H7 (cell line): ENCODE measurements around the gene DNAJB1. TPM values are rescaled to one million over a fixed set of nuclear protein-coding genes. Genes with fewer than 3 reads are reported as not detected.
"Not testable (repeated sequence)": the region's sequence is repeated elsewhere in the genome, so short reads cannot be mapped to it uniquely, and the experiment has no call there.

Experiments used
- DNase-seq: peaks from one replicate; pipeline ENCODE4 v3.0.0; 2012
- H3K27me3 ChIP-seq: 2 replicates; pipeline ENCODE4 v1.6.0; 2011; ENCODE audit warnings: mild to moderate bottlenecking, low read length; ENCODE audit not compliant: control insufficient read depth, insufficient read depth
- H3K36me3 ChIP-seq: replicated peaks from 2 replicates; pipeline ENCODE4 v1.5.1; 2011; ENCODE audit warnings: low read length; ENCODE audit not compliant: control insufficient read depth, insufficient read depth
- H3K4me3 ChIP-seq: 2 replicates; pipeline ENCODE4 v1.5.1; 2011; ENCODE audit warnings: low read depth, mild to moderate bottlenecking, control low read depth, low read length, moderate library complexity; ENCODE audit not compliant: insufficient read depth
- total RNA-seq: library from RNA; depleted of rRNA; stranded (reverse); fragments of >200 nt; shearing (Covaris generic); gene quantifications from 2 replicates; pipeline ENCODE4 v1.2.3, GENCODE V29; 2014

Gene DNAJB1
- total RNA-seq, 1 experiment from 2014 or later, result 46.9 TPM

DNA sequence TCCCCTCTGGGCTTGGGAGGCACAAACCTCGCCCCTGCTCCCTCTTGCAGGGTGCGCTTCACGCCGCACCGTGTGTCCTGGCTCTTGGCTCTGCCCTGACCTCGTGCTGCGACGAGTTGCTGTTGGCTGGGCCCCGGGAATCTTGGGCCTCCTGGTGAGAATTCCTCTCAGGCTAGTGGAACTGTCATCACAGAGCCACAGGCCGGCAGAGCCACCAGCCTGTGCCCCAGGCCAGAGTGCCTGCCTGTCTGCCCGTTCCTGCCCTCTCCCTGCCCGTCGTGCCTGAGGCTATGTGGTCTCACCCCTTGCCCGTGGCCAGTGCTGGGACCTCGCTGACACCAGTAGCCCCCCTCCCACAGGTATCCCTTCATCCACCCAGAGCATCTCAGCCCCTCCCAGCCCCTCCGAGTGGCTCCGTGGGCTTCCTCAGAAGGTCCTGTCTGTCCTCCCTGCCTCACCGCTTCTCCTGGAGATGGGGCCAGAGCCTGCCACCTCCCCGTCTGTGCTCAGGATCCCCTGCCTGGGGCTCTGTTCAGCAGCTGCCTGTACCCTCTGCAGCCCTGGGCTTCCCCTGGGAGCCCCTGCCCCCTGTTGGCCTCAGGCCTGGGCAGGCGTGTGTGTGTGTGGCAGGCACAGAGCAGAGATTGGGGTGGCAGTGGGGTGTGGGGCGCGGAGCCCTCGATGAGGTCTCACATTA is 40.3 kb upstream of the DNAJB1 start:
- Histone ChIP-seq H3K36me3 (no peaks in the 10 kb centered on the region; the same call in 1 of the 2 replicates), H3K27me3 (no peaks in the 10 kb centered on the region), H3K4me3 (no peak overlapping the region)
- peak; percentile 59 for DNase-seq

DNA sequence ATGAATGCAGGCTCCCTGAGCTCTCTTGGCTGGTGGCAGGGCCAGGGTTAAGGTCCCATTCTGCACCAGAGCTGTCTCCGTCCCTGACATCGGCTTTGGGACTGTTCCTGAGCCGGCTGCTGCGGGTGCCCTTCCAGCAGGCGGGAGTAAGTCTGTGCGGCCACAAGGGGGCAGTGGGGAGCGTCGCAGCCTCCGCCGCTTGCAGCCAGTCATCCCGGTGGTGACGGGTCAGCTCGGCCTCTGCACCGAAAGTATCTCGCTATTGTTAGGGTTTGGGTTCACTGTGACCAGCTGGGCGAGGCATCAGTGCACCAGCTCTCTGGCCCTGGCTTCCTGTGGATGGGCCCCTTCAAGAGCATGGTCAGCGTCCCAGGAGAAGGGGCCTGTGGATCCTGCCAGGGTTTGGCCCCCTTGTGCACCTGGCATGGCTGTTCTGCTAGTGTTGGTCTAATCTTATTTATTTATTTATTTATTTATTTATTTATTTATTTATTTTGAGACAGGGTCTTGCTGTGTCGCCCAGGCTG is 38.5 kb upstream of the DNAJB1 start:
- Histone ChIP-seq H3K36me3 (no peaks in the 10 kb centered on the region; the same call in 1 of the 2 replicates), H3K4me3 (no peak overlapping the region), H3K27me3 (no peaks in the 10 kb centered on the region)
- DNase-seq, result peak; percentile 95

GRCh38 chr19:14555918-14556661 is 37.9 kb upstream of the DNAJB1 start:
- no peak for DNase-seq
- Histone ChIP-seq H3K36me3 (no peaks in the 10 kb centered on the region; the same call in 1 of the 2 replicates), H3K4me3 (no peak overlapping the region), H3K27me3 (no peaks in the 10 kb centered on the region)

- H3K36me3 ChIP-seq, result no peaks in the 10 kb centered on the region; the same call in 1 of the 2 replicates
- H3K4me3 ChIP-seq, result no peak overlapping the region
- no peaks in the 10 kb centered on the region for H3K27me3 ChIP-seq
- peak; percentile 72 for DNase-seq
Measured at GRCh38 chr19:14554382-14554812, 36.2 kb upstream of the DNAJB1 start.

GRCh38 chr19:14553939-14554243 is 35.7 kb upstream of the DNAJB1 start:
- peak; percentile 38 for DNase-seq
- Histone ChIP-seq H3K4me3 (no peak overlapping the region), H3K36me3 (no peaks in the 10 kb centered on the region; the same call in 1 of the 2 replicates), H3K27me3 (no peaks in the 10 kb centered on the region)

GRCh38 chr19:14553042-14553938 is 35.1 kb upstream of the DNAJB1 start:
- Histone ChIP-seq H3K27me3 (no peaks in the 10 kb centered on the region), H3K36me3 (no peaks in the 10 kb centered on the region), H3K4me3 (no peak overlapping the region)
- peak; percentile 41 for DNase-seq

DNA sequence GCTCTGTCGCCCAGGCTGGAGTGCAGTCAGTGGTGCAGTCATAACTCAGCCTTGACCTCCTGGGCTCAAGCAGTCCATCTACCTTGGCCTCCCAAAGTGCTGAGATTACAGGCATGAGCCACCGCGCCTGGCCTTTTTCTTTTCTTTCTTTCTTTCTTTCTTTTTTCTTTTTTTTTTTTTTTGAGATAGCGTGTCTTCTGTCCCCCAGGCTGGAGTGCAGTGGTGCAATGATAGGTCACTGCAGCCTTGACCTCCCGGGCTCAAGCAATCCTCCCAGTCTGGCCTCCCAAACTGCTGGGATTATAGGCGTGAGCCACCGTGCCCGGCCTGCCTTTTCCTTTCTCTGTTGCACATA is 33.8 kb upstream of the DNAJB1 start:
- H3K27me3 ChIP-seq, H3K36me3 ChIP-seq, H3K4me3 ChIP-seq, DNase-seq: not testable (repeated sequence)

DNA sequence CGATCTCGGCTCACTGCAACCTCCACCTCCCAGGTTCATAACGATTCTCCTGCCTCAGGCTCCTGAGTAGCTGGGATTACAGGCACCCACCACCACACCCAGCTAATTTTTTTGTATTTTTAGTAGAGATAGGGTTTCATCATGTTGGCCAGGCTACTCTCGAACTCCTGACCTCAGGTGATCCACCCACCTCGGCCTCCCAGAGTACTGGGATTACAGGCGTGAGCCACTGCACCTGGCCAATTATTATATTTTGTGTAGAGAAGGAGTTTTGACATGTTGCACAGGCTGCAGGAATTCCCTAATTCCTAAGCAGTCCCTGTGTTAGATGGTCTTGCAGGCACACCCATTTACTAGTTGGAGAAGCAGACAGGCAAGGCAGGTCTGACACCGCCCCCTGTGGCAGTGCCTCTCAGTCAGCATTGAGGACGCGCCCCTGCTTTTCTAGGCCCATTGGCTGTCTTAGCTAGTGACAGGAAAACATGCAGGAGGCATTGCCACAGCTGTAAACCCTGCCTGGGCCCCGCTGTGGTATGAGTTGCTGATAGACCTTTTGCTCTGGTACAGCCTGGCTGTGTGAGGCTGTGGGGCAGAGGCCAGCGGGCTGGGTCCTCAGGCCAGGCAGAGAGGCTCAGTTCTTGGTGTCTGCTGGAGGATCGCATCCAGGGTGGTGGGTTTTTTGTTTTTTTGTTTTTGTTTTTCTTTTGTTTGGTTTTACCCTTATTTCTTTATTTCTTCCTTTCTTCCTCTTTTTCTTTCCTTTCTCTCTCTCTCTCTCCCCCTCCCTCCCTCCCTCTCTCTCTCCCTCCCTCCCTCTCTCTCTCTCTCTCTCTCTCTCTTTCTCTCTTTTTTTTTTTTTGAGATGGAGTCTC is 33.2 kb upstream of the DNAJB1 start:
- H3K27me3 ChIP-seq, H3K4me3 ChIP-seq, H3K36me3 ChIP-seq: not testable (repeated sequence)
- DNase-seq, result peak; percentile 88

GRCh38 chr19:14550201-14550754 is 32.1 kb upstream of the DNAJB1 start:
- Histone ChIP-seq H3K4me3 (no peak overlapping the region), H3K36me3 (no peaks in the 10 kb centered on the region; the same call in 1 of the 2 replicates), H3K27me3 (no peaks in the 10 kb centered on the region)
- peak; percentile 29 for DNase-seq

GRCh38 chr19:14545716-14546082 is 27.5 kb upstream of the DNAJB1 start:
- Histone ChIP-seq H3K27me3 (no peaks in the 10 kb centered on the region), H3K4me3 (no peak overlapping the region), H3K36me3 (no peaks in the 10 kb centered on the region; the same call in 1 of the 2 replicates)
- no peak for DNase-seq

DNA sequence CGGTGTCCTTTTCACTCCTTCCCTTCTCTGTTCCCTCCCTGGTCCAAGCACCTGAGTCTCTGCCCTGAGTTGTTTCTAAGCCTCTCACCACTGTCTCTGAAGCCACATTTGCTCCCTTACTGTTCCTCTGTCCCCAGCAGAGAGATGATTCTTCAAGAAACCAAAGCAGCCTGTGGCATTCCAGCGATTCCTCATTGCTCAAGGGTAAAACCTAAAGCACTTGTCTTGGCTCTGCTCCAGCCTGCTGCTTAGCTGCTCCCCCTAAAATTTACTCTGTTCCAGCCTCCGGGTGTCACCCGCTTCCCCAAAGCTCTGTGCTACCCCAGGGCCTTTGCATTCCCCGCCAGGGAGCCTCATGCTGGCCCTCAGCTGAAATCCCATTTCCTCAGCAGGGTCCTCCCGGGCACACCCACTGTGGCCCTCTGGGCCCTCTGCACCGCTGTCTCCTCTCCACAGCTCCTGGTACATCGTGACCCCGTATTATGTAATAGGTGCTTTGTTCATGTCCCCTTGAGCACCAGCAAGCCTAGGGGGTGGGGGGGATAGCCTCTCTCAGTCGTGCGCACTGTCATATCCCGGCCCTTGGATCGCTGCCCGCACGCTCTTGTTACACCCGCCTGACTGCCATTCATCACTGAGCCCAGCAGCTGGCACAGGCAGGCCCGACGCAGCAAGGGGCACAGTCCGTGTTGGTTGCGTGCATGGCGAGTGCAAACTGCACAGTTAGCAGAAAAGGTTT is 26.9 kb upstream of the DNAJB1 start:
- Histone ChIP-seq H3K27me3 (no peaks in the 10 kb centered on the region), H3K4me3 (no peak overlapping the region), H3K36me3 (no peaks in the 10 kb centered on the region; the same call in 1 of the 2 replicates)
- peak; percentile 22 for DNase-seq

- Histone ChIP-seq H3K27me3 (no peaks in the 10 kb centered on the region), H3K4me3 (no peak overlapping the region), H3K36me3 (peaks cover 2% of the 10 kb centered on the region)
- no peak for DNase-seq
Measured at GRCh38 chr19:14544047-14544446, 25.9 kb upstream of the DNAJB1 start.

GRCh38 chr19:14542711-14543328 is 24.6 kb upstream of the DNAJB1 start:
- Histone ChIP-seq H3K36me3 (peaks cover 2% of the 10 kb centered on the region), H3K27me3 (no peaks in the 10 kb centered on the region), H3K4me3 (no peak overlapping the region)
- peak; percentile 42 for DNase-seq
